SU-DHL-6 (cell line): ENCODE results near the gene TOP3A.

Experiments
- CTCF ChIP-seq: fragments of 200-600 bp; sonication (generic); IDR thresholded peaks from one replicate; pipeline ENCODE4 v1.5.1; 2017; ENCODE audit warnings: antibody characterized with exemption, mild to moderate bottlenecking, low read length, moderate library complexity; ENCODE audit not compliant: insufficient read depth, poor library complexity, severe bottlenecking
- EZH2phosphoT487 ChIP-seq: fragments of 200-600 bp; sonication (generic), shearing (Covaris generic); conservative IDR thresholded peaks from 2 replicates; pipeline ENCODE4 v1.6.1; 2018; ENCODE audit warnings: mild to moderate bottlenecking, antibody characterized with exemption, low read length, moderate library complexity, mixed read lengths

GRCh38 chr17:18324140-18325050 lies 9.6 kb upstream of the TOP3A start:
- TF ChIP-seq CTCF: no peak
- TF ChIP-seq EZH2phosphoT487: no peak
